GDM1 (cell line): ENCODE results near the gene RRP9.

Experiments
- DNase-seq: peaks from one replicate; lab custom pipeline; 2025; lab: John Stamatoyannopoulos, UW

Gene RRP9

GRCh38 chr3:51955893-51956770 is 14.4 kb upstream of the RRP9 start:
- DNase-seq: no peak

GRCh38 chr3:51955175-51955892 is 13.6 kb upstream of the RRP9 start, which contains the start of gene GPR62:
GPR62 (plus strand) TSS chr3:51955381; CDS start chr3:51955653, 272 bp downstream.
- no peak for DNase-seq

GRCh38 chr3:51954713-51955112 is 13.0 kb upstream of the RRP9 start:
- DNase-seq: no peak

GRCh38 chr3:51954105-51954504 is 12.4 kb upstream of the RRP9 start:
- DNase-seq: no peak

GRCh38 chr3:51953445-51953844 is 11.7 kb upstream of the RRP9 start:
- no peak for DNase-seq

- DNase-seq: no peak
Measured at GRCh38 chr3:51950899-51951298, 9.2 kb upstream of the RRP9 start.

GRCh38 chr3:51949121-51949520 is 7.4 kb upstream of the RRP9 start:
- DNase-seq: no peak

GRCh38 chr3:51948016-51948580 is 6.4 kb upstream of the RRP9 start:
- DNase-seq: no peak

GRCh38 chr3:51947215-51947900 is 5.7 kb upstream of the RRP9 start:
- DNase-seq: no peak

GRCh38 chr3:51946796-51947195 is 5.1 kb upstream of the RRP9 start:
- DNase-seq: no peak

- DNase-seq: no peak
Measured at GRCh38 chr3:51945926-51946705, 4.4 kb upstream of the RRP9 start.

GRCh38 chr3:51945031-51945840 is 3.5 kb upstream of the RRP9 start:
- no peak for DNase-seq

GRCh38 chr3:51944451-51945021 is 2.8 kb upstream of the RRP9 start:
- no peak for DNase-seq

GRCh38 chr3:51943451-51944391 is 2.0 kb upstream of the RRP9 start:
- DNase-seq: no peak

GRCh38 chr3:51942603-51943450 is 1.1 kb upstream of the RRP9 start:
- no peak for DNase-seq

- DNase-seq: no peak
Measured at GRCh38 chr3:51941463-51941797, 274 bp downstream of the RRP9 start.

GRCh38 chr3:51940648-51941462 is 849 bp downstream of the RRP9 start:
- DNase-seq: no peak
